Stimulated activated CD4-positive, alpha-beta T cell treated with anti-CD3 and anti-CD28 coated beads, Interleukin-1b, Interleukin-23, amount 100 ng/mL, for 24 hours (primary cell): ENCODE measurements around the gene GAD1.
A peak's percentile ranks its signal among the peaks of the same experiment; 100 is the strongest.

Experiments
- DNase-seq, 4 experiments: peaks; one replicate each; pipeline ENCODE4 v3.0.0-alpha.2; 2020; ENCODE audit warnings: low read depth in 4 of 4, low spot score in 1 of 4

Gene GAD1

DNA sequence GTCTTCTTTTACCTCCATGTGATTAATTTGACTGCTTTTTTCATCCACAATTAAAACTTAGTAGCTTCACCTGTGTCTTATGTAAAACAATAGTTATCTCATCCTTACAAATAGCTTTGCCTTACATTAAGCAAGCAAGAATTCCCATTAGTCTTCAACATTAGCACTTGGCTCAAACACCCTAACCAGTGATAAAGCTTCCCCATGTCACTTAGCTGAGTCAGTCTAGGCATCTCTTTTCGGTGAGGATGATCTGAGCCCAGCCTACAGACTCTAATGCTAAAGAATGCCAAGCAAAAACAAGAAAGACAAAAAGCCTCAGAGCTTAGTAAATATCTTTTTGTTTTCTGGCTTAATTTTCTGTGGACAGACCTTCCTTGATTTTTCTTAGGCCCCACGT, 26.1 kb downstream of the GAD1 start:
- DNase-seq: no peak

DNA sequence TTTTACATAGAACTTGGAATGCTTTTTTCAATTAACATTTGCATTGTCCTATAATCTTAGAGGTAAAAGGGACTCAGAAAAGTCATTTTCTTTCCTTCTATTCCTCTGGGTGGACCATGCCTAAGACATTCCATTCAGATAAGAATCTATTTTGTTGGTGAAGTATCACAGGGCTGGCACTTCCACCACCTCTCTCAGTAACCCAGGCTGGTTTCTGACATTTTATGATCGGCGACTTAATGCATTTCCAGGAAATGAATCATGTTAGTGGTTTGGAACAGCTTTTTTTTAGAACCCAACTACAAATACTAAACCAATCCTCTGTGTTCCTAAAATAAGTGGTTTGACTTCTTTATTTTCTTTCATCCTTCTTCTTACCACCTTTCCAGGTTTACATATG, 27.0 kb downstream of the GAD1 start:
- no peak for DNase-seq

DNA sequence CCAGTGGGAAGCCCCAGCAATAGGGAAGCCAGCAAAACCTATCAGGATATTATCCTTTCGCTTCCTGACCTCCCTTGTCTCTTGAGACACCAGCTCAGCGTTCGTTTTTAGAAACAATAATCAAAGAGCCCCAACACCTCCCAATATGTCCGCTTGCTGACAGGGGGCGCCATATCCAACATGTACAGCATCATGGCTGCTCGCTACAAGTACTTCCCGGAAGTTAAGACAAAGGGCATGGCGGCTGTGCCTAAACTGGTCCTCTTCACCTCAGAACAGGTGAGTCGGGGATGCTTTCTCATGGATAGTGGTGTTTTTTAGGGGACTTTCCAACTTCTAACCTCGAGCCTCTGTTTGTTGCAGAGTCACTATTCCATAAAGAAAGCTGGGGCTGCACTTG, 28.7 kb downstream of the GAD1 start:
- DNase-seq: peak in 1 of 4 experiments; percentile 25

DNA sequence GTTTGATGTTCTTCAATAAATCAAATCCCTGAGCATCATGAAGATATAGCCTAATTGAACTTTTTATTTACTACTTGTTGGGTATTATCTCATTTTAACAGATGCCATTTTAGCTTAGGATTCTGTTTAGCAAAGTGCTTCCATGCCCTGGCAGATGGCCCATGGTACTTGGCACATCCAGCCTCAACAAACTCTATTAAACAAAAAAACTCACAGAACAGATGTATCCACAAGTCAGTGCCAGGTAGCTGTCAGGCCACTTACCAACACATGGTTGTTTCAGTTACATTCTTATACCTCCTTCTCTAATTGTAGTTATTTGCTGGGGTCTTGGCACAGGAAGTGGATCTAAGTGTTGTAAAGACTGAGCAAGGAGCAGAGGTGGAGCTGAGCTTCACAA, 29.6 kb downstream of the GAD1 start:
- no peak for DNase-seq

DNA sequence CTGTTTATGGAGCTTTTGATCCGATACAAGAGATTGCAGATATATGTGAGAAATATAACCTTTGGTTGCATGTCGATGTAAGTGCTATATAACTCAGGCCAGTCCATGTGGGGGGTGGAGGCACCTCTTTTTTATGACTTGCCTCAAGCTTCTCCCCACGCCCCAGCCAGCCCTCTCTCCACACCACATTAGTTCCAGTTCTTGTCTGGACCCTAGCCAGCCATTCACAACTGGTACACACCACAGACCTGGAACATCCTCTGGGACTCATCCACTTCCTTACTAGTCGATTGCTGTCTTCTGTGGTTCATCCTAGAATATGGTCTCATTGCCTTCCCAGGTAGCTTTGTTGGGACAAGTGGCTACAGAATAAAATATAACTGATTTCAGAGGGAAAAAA, 31.0 kb downstream of the GAD1 start:
- DNase-seq: no peak

DNA sequence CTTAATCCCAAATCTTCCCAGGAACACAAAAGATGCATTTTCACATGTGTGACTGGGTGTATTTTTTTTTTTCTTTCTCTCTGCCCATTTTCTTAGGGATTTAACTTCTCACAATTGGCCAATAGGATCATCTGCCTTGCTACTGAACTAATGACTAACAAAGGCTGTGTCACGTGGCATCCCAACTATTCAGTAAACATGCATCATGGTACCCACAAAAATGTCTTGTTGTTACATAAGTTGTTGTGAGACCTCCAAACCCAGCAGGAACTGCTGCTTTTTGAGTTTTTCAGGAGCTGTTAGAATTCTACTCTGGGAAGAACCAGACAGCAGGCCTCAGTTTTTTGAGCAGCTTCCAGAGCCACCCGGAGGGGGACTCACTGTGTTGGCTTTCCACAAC, 31.9 kb downstream of the GAD1 start:
- DNase-seq: no peak

DNA sequence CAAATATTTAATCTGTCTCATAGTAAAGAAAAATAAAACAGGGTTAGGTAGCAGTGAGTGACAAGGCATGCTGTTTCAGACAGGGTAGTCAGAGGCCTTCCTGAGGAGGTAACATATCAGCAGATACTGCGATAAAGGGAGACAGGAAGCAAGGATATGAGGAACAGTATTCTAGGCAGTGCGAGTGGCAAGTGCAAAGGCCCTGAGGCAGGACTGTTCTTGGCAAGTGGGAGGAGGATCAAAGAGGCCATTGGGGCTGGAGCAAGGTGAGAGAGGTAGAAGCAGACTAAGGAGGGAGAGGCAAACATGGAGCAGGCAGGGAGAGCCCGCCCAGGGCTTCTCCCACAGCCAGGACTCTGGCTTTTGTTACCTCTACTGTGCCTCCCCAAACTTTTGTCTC, 33.6 kb downstream of the GAD1 start:
- no peak for DNase-seq

DNA sequence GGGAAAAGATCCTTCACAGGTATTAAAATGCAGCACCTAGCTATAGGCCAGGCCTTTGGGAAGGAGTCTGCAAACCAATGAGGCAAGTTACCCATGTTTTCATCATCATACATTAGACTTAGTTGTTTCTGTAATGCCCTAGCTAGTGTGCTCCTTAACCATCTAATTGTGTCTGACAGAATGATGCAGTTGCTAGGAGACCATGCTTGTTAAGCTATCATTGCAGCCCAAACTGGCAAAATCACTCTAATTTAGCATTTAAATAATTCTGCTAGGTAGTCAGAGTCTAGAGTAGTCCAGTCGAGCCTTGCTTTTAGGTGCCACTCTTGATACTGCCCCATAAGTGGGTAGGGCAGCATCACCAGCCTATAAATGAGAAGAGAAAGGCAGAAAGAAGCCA, 34.9 kb downstream of the GAD1 start:
- no peak for DNase-seq

DNA sequence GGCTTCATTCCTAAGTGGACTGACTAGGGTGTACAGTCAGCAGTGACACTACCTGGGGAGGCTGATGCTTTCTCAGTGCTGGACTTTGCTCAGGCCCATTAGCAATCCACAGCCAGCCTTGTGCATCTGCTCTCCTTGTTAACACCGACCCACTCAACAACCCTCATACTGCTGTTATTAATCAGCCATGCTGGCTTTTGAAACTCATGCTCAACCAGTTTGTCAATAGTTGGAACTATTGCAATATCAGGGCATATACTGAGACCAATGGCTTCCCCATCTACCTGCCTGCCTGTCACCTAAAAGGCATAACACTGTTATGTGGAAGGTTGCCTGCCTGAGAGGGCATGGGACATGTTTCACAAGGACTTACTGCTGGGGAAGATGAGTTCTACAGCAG, 39.4 kb downstream of the GAD1 start:
- no peak for DNase-seq

DNA sequence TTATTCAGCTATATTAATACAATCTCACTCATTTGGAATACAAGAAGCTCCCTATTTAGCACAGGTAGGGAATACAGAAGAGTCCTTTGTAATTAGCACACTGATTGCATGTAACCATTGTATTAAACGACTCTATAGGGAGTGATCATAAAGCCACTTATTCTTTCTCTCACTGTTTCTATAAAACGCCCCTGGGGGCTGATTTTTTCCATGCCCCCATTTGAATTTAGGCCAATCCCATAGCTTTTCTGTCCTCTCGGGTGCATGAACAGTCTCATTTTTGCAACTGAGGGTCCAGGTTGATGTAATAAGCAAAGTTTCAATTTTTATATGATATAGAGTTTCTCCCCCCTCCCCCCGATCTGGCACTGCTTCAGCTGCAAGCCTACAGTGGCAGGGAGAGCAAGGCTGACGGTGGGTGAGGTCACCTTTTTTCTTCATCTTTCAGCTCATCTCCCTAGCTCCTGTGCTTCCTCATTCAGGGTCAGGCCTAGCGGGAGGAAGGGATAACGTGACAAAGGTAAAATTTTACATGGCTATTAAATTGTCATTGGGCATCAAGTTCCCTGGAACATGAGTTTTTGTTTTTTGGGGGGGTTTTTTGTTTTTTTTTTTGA, 45.7 kb downstream of the GAD1 start:
- DNase-seq: no peak

DNA sequence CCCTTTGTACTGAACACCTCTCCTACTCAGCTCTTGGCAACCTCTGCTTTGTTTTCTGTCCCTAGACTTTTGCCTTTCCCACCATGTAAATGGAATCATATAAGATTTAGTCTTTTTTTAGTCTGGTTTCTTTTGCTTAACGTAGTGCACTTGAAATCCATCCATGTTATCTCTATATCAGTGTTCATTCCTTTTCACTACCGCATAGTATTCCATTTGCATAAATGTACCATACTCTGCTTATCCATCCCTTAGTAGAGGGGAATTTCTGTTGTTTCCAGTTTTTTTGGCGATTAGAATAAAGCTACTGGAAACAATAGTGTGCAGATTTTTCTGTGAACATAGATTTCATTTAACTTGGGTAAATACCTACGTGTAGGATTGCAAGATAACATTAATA, 46.4 kb downstream of the GAD1 start:
- DNase-seq: no peak

DNA sequence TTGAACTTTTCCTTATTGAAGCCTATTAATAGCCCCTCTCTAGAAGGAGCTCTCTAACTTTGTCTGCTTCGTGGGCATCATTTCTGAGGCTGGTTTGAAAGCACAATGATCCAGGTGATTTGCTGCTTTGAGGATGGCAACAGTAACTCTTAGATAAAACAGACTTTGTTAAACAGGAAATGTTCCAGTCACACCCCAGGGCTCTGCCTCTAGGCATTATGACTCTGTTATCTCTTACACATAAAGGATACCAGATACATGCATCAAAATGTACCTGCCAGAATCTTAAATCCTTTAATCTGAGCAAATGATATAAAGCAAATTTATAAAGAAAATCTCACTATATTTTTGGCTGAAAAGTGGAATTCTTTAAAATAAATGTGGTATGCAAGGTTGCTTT, 52.3 kb downstream of the GAD1 start:
- no peak for DNase-seq

DNA sequence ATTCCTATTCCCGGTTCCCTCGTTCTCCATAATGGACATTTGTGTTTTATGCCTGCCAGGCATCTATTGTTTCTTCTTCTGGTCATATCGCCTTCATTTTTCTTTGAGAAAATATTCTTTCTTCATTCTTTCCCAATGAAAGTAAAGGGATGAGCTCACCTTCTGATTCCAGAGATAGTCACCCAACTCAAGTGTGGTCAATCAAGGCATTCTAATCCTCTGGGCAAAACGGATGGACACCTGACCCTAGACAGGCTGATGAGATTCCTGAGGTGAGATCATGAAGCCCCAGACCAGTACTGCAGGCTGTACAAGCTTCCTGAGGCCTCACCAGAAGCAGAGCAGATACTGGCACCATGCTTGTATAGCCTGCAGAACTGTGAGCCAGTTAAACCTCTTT, 52.8 kb downstream of the GAD1 start:
- no peak for DNase-seq

DNA sequence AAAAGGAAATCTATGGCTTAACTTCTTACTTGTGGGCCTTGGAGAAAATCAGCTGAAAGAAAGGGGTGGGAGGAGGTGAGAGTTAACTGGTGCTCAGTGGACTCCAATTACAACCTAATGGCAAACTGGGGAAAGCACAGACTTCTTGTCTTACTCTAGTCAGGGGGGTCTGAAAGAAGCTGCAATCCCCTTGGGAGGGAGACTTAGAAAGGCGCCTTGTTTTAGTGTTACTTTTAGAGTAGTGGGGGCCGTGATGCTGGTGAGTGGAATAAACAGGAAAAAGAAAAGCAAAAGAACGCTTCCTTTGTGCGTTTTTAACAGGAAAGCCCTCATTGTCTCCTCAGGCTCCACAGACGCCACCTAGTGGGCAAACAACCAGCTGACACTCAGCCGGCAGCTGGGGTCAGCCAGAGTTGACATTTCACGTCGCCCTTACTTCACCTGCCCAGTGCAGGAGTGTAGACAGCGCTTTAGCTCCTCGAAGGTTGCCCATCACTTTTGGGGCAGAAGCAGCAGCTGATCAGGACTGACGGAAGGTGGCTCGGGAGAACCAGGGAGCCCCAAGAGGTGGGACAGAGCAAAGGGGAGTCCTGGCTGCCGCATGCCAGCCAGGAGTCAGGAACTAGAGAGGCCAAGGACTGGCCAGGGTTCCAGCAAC, 56.5 kb downstream of the GAD1 start:
- peak; percentile 49 to 70 (median 60) for DNase-seq

DNA sequence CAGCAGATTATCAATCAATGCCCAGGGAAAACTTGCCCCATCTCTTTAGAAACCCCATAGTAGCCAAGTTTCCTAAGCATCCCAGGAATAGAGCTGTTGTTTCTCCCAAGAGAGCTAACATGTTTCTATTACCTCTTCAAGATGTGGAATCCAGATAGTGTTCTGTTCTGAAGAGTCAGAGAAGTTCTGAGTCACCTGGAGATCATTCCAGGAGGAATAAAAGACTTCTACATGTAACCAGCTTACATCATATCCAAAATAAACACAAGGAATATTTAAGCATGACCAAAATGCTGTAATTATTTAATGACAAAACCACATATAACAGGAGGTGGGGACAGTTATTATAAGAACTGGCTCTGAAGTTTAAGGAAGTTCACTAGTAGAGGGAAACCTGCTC, 61.4 kb downstream of the GAD1 start:
- no peak for DNase-seq

DNA sequence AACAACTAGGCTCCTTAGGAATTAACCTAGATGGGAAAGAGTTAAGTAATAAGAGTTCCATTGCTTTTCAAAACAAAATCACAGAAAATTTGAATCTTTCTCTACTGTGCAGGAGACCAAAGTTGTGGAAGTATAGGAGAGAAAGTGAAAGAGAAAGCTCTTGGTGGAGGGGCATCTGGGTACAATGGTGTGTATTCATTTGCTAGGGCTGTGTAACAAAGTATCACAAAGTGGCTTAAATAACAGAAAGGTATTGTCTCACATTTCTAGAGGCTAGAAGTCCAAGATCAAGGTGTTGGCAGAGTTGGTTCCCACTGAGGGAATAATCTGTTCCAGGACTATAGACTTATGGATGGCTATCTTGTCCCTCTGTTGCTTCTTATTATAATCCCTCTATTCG, 61.8 kb downstream of the GAD1 start:
- DNase-seq: no peak

DNA sequence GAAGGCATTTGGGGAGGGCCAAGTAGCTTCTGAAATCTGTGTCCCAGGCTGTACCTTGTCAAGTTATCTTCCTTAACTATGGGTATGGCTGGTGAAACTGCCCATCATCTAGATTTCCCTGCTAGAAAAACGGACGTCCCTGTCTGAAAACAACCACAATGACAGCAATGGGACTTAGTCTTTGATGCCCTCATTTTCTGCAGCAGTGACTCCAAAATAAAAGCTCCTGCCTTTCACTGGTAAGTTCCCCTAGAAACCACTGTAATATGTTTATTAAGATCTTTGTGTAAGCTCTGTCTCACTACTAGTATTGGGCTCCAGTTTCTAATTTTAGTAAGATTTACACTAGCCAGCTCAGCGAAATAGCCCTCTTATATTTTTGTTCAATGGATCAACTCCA, 65.2 kb downstream of the GAD1 start:
- no peak for DNase-seq

DNA sequence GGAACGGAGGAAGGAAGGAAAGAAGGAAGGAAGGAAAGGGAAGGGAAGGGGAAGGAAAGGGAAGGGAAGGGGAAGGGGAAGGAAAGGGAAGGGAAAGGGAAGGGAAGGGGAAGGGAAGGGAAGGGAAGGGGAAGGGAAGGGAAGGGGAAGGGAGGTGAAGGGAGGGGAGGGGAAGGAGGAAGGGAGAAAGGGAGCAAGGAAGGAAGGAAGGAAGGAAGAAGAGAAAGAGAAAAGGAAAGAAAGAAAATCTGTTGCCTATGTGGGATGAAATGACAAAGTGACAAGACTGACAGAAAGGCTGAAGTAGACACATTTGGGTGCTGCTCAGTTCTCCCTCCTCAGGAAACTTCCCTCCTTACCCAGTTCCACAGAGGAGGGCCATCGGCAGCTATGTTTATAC, 66.1 kb downstream of the GAD1 start:
- no peak for DNase-seq

DNA sequence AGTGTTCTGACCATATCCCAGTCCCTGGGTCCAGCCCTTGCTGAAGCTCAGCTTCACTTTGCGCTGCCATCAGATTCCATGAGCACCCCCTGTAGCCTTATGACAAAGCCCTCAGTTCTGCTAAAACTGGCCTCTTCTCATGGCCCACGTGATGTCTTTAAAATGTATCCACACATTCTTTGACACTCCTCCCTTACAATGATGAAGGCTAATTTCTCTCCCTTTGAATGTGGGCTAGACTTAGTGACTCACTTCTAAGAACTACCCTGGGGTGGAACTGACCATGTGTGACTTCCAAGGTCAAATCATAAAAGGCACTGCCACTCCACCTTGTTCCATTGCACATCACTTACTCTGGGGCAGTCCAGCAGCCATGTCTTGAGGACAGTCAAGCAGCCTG, 67.0 kb downstream of the GAD1 start:
- DNase-seq: no peak

DNA sequence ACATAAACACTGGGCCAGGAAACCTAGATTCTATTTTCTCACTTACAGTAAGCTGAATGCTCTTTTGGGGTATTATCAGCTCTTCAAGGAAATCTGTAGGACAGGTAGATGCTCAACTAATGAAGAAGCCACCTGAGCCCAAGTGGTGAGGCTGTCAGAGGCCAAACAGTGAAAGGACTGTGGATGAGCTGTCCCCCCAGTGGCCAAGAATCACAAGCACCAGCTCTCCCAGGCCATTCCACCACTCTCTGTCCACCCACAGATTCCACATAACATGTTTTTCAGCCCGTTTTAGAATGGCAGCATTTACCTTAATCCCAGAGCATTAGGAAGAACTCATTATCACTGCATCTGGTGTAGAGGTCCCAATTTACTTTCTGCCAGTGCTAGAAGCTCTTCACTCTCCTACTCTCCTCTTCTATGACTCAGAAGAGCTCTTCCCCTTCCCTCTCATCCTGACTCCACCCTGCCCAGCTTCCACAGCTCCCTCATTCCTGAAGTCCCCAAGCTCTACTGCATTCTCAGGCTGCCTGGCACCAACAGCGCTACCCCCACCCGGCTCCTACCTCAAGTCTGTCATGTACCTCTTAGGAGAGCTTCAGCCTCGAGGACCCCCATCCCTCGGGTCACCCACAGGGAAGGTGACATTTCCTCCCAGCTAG, 68.6 kb downstream of the GAD1 start:
- DNase-seq: no peak

DNA sequence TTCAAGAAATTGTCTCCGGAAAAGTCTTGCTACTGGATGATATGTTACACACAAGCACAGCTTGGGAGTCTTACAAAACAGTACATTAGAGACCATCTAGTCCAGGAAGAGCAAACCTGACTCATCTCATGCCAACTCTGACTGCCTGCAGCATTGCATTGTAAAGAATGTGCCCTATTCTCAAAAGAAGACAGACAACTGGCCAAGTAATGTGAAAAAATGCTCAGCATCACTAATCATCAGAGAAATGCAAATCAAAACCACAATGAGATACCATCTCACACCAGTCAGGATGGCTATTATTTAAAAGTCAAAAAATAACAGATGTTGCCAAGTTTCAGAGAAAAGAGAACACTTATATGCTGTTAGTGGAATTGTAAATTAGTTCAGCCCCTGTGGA, 69.7 kb downstream of the GAD1 start:
- no peak for DNase-seq

DNA sequence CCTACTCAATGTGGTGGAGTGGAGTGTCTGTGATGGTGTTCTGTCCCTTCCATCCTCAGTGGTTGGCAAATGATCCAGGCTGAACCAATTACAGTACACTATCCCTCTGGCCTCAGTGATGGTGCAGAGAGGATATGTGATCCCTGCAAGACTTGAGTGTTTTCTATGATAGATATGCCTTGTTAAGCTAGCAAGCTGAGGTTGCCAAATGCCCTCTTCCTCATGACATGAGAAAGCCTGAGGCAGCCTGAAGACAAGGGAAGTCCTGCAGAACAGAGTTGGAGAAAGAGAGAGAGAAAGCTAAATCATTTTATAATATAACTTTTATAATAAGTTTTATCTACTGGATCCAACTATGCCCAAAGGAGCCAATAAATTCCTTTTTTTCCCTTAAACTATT, 70.8 kb downstream of the GAD1 start:
- DNase-seq: no peak

DNA sequence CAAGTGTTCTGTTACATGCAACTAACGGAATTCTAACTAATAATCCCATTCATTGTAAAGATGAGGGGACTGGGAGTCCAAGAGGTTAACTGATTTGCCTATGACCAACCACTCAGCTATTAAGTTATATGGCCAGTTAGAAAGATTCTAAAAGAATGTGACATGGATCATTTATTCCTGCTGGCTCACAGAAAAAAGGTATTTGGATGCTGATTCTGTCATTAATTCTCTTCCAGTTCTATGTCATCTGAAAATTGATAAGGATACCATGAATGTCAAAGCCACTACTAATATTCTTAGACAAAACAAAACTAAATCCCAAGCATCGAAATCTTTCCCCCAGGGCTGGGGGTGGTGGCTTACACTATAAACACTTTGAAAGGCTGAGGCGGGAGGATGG, 71.2 kb downstream of the GAD1 start:
- DNase-seq: no peak
